ENCODE results near the gene KCTD7.
"Not testable (repeated sequence)": the region's sequence is repeated elsewhere in the genome, so short reads cannot be mapped to it uniquely, and the experiment has no call there.

Gene KCTD7

GRCh38 chr7:66683770-66684123 is 55.1 kb downstream of the KCTD7 start:
- DNase-seq, result no peak

GRCh38 chr7:66685663-66686062 is 57.0 kb downstream of the KCTD7 start:
- DNase-seq, result not testable (repeated sequence)

DNA sequence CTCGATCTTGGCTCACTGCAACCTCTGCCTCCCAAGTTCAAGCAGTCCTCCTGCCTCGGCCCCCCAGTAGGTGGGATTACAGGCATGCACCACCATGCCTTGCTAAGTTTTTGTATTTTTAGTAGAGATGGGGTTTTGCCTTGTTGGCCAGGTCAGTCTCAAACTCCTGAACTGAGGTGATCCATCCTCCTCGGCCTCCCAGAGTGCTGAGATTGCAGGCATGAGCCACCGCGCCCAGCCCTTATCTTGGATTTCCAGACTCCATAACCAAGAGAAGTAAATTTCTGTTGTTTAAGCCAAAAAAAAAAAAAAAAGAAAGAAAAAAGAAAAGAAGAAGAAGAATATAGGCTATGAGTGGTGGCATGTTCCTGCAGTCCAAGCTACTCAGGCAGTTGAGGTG is 58.5 kb downstream of the KCTD7 start:
- DNase-seq, result no peak

DNA sequence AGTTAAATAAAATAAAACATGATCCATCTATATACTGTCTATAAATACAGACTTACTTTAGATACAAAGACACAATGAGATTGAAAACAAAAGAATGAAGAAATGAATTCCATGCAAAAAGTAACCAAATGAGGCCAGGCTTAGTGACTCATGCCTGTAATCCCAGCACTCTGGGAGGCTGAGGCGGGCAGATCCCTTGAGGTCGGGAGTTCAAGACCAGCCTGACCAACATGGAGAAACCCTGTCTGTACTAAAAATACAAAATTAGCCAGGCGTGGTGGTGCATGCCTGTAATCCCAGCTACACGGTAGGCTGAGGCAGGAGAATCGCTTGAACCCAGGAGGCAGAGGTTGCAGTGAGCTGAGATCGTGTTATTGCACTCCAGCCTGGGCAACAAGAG is 59.0 kb downstream of the KCTD7 start:
- not testable (repeated sequence) for DNase-seq

GRCh38 chr7:66689081-66689480 is 60.4 kb downstream of the KCTD7 start:
- no peak for DNase-seq

- no peak for DNase-seq
These were observed 64.7 kb downstream of the KCTD7 start for GRCh38 chr7:66693331-66693730.
